Measurements from ENCODE around the gene MEIOB. TPM values are rescaled to one million over a fixed set of nuclear protein-coding genes. Genes with fewer than 3 reads are reported as not detected.

Gene MEIOB
- total and polyA plus RNA-seq, 10 donors = not detected

- no peak overlapping the region for H3K4me3 ChIP-seq
- no peaks in the 10 kb centered on the region for H3K27me3 ChIP-seq (replicated peaks in 1 of 7)
- WGBS, 5 donors = 95 to 96% (median 96%) methylated on average over 16 of the region's 16 CpGs
- TF ChIP-seq POLR2A (IDR thresholded peaks at IDR 0.05) (no peak), CTCF (IDR thresholded peaks at IDR 0.05 in 8 of 11, conservative IDR thresholded peaks at IDR 0.05 in 3 of 11) (no peak), POLR2AphosphoS5 (IDR thresholded peaks at IDR 0.05) (peak in 1 of 3 donors; percentile 17)
- H3K27ac ChIP-seq = no peak overlapping the region
- peaks cover 5 to 98% (median 50%) of the 10 kb centered on the region in 6 donors for H3K36me3 ChIP-seq
- no peak for DNase-seq
- intact Hi-C loops (cut with DNase I; ENCODE audit: low total_unique reads) = no loop called here
- peaks cover 0 to 6% (median 0%) of the 10 kb centered on the region in 8 donors for H3K9me3 ChIP-seq
- H3K4me1 ChIP-seq = peaks cover 0 to 8% (median 0%) of the 10 kb centered on the region in 6 donors
Observed at GRCh38 chr16:1810106-1810505, 61.9 kb downstream of the MEIOB start.

GRCh38 chr16:1809281-1809801 lies 62.6 kb downstream of the MEIOB start:
- intact Hi-C loops (cut with DNase I; ENCODE audit: low total_unique reads) = no loop called here
- DNase-seq = no peak
- WGBS, 5 donors = 80 to 85% (median 80%) methylated on average over 27 to 28 of the region's 28 CpGs
- peaks cover 5 to 98% (median 49%) of the 10 kb centered on the region in 6 donors for H3K36me3 ChIP-seq
- no peak overlapping the region for H3K4me3 ChIP-seq
- peaks cover 0 to 8% (median 0%) of the 10 kb centered on the region in 6 donors for H3K4me1 ChIP-seq
- H3K27me3 ChIP-seq (replicated peaks in 1 of 7) = no peaks in the 10 kb centered on the region
- H3K27ac ChIP-seq = no peak overlapping the region
- H3K9me3 ChIP-seq = peaks cover 0 to 6% (median 0%) of the 10 kb centered on the region in 8 donors
- peak in 1 of 3 donors; percentile 53 for TF ChIP-seq POLR2AphosphoS5 (IDR thresholded peaks at IDR 0.05)
- no peak for TF ChIP-seq CTCF (IDR thresholded peaks at IDR 0.05 in 8 of 11, conservative IDR thresholded peaks at IDR 0.05 in 3 of 11)

GRCh38 chr16:1808691-1809090 lies 63.3 kb downstream of the MEIOB start:
- H3K4me3 ChIP-seq = no peak overlapping the region
- no peaks in the 10 kb centered on the region for H3K27me3 ChIP-seq (replicated peaks in 1 of 7)
- 76 to 89% (median 80%) methylated on average over 15 to 18 of the region's 18 CpGs for WGBS, 5 donors
- H3K4me1 ChIP-seq = peaks cover 0 to 8% (median 0%) of the 10 kb centered on the region in 6 donors
- H3K27ac ChIP-seq = no peak overlapping the region
- H3K9me3 ChIP-seq = peaks cover 0 to 6% (median 0%) of the 10 kb centered on the region in 8 donors
- no peak for DNase-seq
- TF ChIP-seq POLR2A (IDR thresholded peaks at IDR 0.05) = no peak
- no peak for TF ChIP-seq POLR2AphosphoS5 (IDR thresholded peaks at IDR 0.05)
- TF ChIP-seq CTCF (IDR thresholded peaks at IDR 0.05 in 8 of 11, conservative IDR thresholded peaks at IDR 0.05 in 3 of 11) = no peak
- intact Hi-C loops (cut with DNase I; ENCODE audit: low total_unique reads) = no loop called here
- H3K36me3 ChIP-seq = peaks cover 5 to 92% (median 45%) of the 10 kb centered on the region in 6 donors

- peaks cover 0 to 3% (median 0%) of the 10 kb centered on the region in 6 donors for H3K4me1 ChIP-seq
- no peaks in the 10 kb centered on the region for H3K27me3 ChIP-seq (replicated peaks in 1 of 7)
- TF ChIP-seq POLR2AphosphoS5 (IDR thresholded peaks at IDR 0.05) (no peak), CTCF (IDR thresholded peaks at IDR 0.05 in 8 of 11, conservative IDR thresholded peaks at IDR 0.05 in 3 of 11) (no peak), POLR2A (IDR thresholded peaks at IDR 0.05) (no peak)
- peaks cover 0 to 6% (median 0%) of the 10 kb centered on the region in 8 donors for H3K9me3 ChIP-seq
- H3K36me3 ChIP-seq = peaks cover 5 to 81% (median 43%) of the 10 kb centered on the region in 6 donors
- 83 to 92% (median 88%) methylated on average over 10 of the region's 10 CpGs for WGBS, 5 donors
- intact Hi-C loops (cut with DNase I; ENCODE audit: low total_unique reads) = no loop called here
- no peak overlapping the region for H3K27ac ChIP-seq
- H3K4me3 ChIP-seq = no peak overlapping the region
- DNase-seq = no peak
Observed at GRCh38 chr16:1807626-1808025, 64.3 kb downstream of the MEIOB start.
